Right kidney (tissue), 9 donors: ENCODE data around the gene KRTAP9-9.
"Not testable (repeated sequence)": the region's sequence is repeated elsewhere in the genome, so short reads cannot be mapped to it uniquely, and the experiment has no call there.

ENCODE experiments used
- DNase-seq: peaks from one replicate; pipeline ENCODE4 v3.0.0-alpha.2; 2016
- long read RNA-seq, 8 donors: transcript quantifications; one replicate each; lab custom pipeline, GENCODE V29; 2026

KRTAP9-9 gene
- long read RNA-seq, donor 1: 0 reads
- long read RNA-seq, donor 2: 0 reads
- long read RNA-seq, donor 3: 0 reads
- long read RNA-seq, donor 4: 0 reads
- long read RNA-seq, donor 5: 0 reads
- long read RNA-seq, donor 6: 0 reads
- long read RNA-seq, donor 7: 0 reads
- long read RNA-seq, donor 8: 0 reads

- DNase-seq: not testable (repeated sequence)
Observed at GRCh38 chr17:41255381-41256290, at the start of gene KRTAP9-9. KRTAP9-9 (plus strand) TSS chr17:41255384.

- no peak for DNase-seq
Observed at GRCh38 chr17:41211845-41212466, 43.2 kb upstream of the KRTAP9-9 start.

- DNase-seq: no peak
Observed at GRCh38 chr17:41212524-41213169, 42.5 kb upstream of the KRTAP9-9 start.

GRCh38 chr17:41215681-41216080 lies 39.5 kb upstream of the KRTAP9-9 start:
- DNase-seq: no peak

DNA sequence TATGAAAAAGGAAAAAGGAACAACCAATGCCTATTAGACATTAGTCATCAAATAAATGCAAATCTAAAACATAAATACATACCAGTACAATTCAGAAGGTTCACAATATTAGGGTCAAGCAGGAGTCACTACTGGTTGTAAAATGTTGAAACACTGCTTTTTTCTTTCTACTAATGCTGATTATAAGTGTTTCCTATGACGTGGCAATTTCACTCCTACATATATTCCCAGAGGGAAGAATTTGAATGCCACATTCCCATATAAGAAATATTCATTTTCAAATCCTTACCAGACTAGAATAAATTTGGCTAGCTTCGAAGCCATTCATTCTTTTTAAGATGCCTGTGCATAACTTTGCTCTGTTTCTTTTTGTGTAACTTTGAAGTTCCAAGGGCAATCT lies 31.4 kb upstream of the KRTAP9-9 start:
- no peak for DNase-seq

DNA sequence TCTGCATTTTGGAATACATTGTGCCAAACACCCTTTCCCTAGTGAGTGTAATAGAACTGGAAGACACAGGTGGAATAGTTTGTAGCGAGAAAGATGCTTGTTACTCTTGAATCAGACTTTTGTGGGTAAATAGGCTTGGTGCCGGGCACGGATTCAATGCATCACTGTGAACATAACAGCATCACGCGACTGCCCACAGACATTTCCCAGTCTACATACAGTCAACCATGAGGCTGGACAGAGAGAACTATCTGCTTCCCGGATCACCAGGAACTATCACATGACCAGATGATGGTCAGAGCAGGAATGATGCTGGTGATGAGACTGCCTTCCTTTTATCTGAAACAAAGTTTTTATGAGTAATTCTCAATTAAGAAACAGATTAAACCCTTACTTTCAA lies 29.1 kb upstream of the KRTAP9-9 start:
- DNase-seq: no peak

GRCh38 chr17:41226598-41227095 lies 28.5 kb upstream of the KRTAP9-9 start, which contains the start of gene KRTAP9-2:
KRTAP9-2 (plus strand) TSS chr17:41226648; CDS start chr17:41226655, 7 bp downstream.
- DNase-seq: not testable (repeated sequence)

DNA sequence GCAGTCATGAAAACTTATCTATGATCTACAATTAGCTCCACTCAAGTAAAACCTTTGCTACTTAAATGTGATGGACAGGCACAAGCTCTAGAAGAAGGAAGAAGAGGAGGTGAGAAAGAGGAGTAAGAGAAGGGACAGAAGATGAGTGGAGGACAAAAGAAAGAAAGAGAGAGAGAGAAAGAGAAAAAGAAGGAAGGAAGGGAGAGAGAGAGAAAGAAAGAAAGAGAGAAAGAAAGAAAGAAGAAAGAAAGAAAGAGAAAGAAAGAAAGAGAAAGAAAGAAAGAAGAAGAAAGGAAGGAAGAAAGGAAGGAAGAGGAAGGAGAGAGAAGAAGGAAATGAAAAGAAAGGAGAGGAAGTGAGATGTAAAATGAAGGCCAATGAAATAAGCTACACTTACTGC lies 25.1 kb upstream of the KRTAP9-9 start:
- no peak for DNase-seq

DNA sequence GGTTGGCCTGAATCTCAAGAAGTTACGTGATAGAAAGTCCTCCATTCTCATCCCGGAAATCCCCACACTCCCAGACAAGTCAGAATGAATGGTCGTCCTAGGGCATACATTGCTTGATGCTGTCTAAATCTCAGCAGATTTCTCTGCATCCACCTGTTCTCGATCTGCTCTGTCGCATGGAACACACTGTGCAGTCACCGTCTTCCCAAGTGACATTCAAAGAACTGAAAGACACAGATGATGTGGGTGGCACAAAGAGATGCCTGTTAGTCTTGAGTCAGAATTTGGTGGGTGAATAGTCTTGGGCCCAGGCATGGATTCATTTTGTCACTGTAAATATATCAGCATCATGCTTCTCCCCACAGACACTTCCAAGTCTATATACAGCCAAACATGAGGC lies 23.5 kb upstream of the KRTAP9-9 start:
- DNase-seq: no peak

DNA sequence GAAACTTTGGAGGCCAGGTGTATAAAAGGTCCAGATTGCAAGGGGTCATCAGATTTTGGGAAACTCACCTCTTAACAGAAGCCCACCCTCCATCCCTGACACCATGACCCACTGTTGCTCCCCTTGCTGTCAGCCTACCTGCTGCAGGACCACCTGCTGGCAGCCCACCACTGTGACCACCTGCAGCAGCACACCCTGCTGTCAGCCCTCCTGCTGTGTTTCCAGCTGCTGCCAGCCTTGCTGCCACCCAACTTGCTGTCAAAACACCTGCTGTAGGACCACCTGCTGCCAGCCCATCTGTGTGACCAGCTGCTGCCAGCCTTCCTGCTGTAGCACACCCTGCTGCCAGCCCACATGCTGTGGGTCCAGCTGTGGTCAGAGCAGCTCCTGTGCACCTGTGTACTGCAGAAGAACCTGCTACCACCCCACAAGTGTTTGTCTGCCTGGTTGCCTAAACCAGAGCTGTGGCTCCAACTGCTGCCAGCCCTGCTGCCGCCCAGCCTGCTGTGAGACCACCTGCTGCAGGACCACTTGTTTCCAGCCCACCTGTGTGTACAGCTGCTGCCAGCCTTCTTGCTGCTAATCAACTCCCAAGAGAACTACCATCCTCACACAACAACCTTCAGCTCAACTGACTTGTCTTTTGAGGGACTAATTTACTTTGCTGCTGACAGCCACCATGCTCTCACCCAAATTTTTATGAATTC lies 22.6 kb upstream of the KRTAP9-9 start, which contains the start of gene KRTAP9-3:
Gene KRTAP9-3 (plus strand): TSS at position 51 of the 707 bp plus-strand sequence. CDS start 53 bp downstream, at position 104.
- not testable (repeated sequence) for DNase-seq

DNA sequence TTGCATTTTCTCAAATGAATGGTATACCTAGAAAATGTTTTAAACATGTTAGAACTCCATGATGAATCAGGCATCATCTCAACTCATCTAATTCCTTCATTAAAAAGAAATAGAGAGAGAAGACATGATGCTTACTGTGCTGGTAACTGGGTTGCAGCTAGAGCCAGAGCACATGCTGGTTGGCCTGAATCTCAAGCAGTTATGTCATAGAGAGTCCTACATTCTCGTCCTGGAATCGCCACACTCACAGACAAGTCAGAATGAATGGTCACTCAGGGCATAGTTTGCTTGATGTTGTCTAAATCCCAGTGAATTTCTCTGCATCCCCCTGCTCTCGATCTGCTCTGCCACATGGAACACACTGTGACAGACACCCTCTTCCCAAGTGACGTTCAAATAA lies 18.1 kb upstream of the KRTAP9-9 start:
- DNase-seq: not testable (repeated sequence)

DNA sequence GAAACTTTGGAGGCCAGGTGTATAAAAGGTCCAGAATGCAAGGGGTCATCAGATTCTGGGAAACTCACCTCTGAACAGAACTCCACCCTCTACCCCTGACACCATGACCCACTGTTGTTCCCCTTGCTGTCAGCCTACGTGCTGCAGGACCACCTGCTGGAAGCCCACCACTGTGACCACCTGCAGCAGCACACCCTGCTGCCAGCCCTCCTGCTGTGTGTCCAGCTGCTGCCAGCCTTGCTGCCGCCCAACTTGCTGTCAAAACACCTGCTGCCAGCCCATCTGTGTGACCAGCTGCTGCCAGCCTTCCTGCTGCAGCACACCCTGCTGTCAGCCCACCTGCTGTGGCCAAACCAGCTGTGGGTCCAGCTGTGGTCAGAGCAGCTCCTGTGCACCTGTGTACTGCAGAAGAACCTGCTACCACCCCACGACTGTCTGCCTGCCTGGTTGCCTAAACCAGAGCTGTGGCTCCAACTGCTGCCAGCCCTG lies 17.2 kb upstream of the KRTAP9-9 start, which contains the start of gene KRTAP9-8:
Gene KRTAP9-8 (plus strand): TSS at position 51 of the 489 bp plus-strand sequence. CDS start 53 bp downstream, at position 104.
- DNase-seq: not testable (repeated sequence)

GRCh38 chr17:41246995-41247787 lies 8.0 kb upstream of the KRTAP9-9 start:
- not testable (repeated sequence) for DNase-seq

DNA sequence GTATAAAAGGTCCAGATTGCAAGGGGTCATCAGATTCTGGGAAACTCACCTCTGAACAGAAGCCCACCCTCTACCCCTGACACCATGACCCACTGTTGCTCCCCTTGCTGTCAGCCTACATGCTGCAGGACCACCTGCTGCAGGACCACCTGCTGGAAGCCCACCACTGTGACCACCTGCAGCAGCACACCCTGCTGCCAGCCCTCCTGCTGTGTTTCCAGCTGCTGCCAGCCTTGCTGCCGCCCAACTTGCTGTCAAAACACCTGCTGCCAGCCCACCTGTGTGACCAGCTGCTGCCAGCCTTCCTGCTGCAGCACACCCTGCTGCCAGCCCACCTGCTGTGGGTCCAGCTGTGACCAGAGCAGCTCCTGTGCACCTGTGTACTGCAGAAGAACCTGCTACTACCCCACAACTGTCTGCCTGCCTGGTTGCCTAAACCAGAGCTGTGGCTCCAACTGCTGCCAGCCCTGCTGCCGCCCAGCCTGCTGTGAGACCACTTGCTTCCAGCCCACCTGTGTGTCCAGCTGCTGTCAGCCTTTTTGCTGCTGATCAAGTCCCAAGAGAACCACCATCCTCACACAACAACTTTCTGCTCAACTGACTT lies 5.4 kb upstream of the KRTAP9-9 start, which contains the start of gene KRTAP9-4:
Gene KRTAP9-4 (plus strand): TSS at position 51 of the 604 bp plus-strand sequence. CDS start 34 bp downstream, at position 85.
- DNase-seq: not testable (repeated sequence)

DNA sequence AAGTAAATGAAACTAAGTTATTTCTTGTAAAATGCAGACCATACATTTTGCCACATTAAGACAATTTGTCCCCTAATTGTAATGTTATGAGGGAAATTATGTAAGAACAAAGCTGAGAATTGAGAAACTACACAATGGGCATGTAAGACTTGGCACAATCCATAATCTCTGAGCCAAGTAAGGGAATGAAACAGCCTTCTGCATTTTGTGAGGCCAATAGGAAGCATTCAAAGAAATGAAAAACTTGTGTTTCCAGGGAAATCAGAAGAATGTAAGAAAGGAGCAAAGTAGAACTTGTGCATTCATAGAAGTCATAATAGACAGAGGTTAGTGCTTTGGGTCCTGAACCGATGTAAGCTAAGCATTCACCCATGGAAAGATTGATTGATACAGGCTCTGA lies 3.9 kb upstream of the KRTAP9-9 start:
- DNase-seq: no peak

DNA sequence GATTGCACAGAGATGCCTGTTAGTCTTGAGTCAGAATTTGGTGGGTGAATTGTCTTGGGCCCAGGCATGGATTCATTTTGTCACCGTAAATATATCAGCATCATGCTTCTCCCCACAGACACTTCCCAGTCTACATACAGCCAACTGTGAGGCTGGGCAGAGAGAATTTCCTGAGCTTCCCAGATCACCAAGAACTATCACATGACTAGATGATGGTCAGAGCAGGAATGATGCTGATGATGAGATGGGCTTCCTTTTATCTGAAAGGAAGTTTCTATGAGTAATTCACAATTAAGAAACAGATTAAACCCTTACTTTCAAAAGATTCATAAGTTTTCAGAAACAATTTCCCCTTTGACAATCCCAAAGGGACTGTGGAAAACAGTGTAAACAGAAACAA lies 323 bp upstream of the KRTAP9-9 start:
- DNase-seq: no peak

GRCh38 chr17:41256291-41256685 lies 1.1 kb downstream of the KRTAP9-9 start:
- DNase-seq: no peak

DNA sequence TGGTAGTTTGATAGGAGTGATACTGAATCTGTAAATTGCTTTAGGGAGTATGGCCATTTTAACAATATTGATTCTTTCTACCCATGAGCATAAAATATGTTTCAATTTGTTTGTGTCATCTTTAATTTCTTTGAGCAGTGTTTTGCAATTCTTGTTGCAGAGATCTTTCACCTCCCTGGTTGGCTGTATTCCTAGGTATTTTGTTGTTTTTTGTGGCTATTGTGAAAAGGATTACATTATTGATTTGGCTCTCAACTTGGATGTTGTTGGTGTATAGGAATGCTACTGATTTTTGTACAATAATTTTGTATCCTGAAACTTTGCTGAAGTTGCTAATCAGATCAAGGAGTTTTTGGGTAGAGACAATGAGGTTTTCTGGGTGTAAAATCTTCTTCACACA lies 3.2 kb downstream of the KRTAP9-9 start:
- DNase-seq: no peak

DNA sequence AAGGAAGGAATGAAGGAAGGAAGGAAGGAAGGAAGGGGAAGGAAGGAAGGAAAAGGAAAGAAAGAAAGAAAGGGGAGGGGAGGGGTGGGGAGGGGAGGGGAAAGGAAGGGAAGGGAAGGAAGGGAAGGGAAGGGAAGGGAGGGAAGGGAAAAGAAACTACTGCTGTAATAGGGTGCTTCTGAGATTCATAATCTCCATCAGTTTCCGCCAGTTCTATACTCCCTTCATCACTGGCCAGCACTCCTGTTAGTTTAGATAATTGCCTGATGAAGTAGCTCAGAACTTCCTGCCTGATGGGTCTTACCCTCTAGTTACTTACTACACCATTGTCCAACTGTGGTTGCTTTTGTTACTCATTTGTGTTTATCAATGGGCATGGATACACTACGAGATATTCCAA lies 8.0 kb downstream of the KRTAP9-9 start:
- no peak for DNase-seq

DNA sequence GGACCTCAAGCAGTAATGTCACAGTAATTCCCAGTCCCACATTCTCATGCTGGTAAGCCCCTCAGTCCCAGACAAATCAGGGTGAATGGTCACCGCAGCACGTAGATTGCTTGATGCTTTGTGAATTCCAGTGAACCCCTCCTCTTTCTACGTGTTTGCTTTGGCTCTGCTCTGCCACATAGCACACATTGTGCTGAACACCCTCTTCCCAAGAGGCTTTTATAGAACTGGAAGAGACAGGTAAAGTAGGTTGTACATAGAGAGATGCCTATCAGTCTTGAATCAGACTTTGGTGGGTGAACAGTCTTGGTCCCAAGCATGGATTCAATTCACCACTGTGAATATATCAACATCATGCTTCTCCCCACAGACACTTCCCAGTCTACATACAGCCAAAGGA lies 9.4 kb downstream of the KRTAP9-9 start:
- DNase-seq: no peak
